BJ (cell line): Measurements from ENCODE around the gene NOD1. TPM values are rescaled to one million over a fixed set of nuclear protein-coding genes. Genes with fewer than 3 reads are reported as not detected.
"Not testable (repeated sequence)": the region's sequence is repeated elsewhere in the genome, so short reads cannot be mapped to it uniquely, and the experiment has no call there.

Experiments
- CTCF ChIA-PET: fragments of 350-600 bp; formaldehyde crosslinking; extraction: SDS; loops from one replicate; lab custom pipeline; 2021; ENCODE audit warnings: antibody characterized with exemption, inconsistent platforms; lab: Yijun Ruan, JAX
- POLR2A ChIA-PET: fragments of 300-600 bp; sonication (Branson Sonifier 250); formaldehyde crosslinking; extraction: SDS; loops from one replicate; lab custom pipeline; 2021; ENCODE audit warnings: antibody characterized with exemption; lab: Charles Lee
- DNase-seq: peaks from one replicate; pipeline ENCODE4 v3.0.0-alpha.2; 2011; ENCODE audit warnings: low read depth
- H3K27me3 ChIP-seq: 2 replicates; pipeline ENCODE4 v1.6.0; 2011; ENCODE audit warnings: low read length; ENCODE audit not compliant: control insufficient read depth, insufficient read depth
- H3K36me3 ChIP-seq: 2 replicates; pipeline ENCODE4 v1.5.1; 2011; ENCODE audit warnings: low read length; ENCODE audit not compliant: control insufficient read depth, insufficient read depth
- H3K4me3 ChIP-seq: 2 replicates; pipeline ENCODE4 v1.5.1; 2011; ENCODE audit warnings: low read depth, mild to moderate bottlenecking, control low read depth, low read length
- CTCF ChIP-seq: IDR thresholded peaks from 2 replicates; pipeline ENCODE4 v1.5.1; 2011; ENCODE audit warnings: low read depth, mild to moderate bottlenecking, control low read depth, inconsistent platforms, low read length, moderate library complexity; ENCODE audit not compliant: insufficient read depth
- polyA plus RNA-seq: library from polyadenylated mRNA; depleted of rRNA; stranded (reverse); fragments of >200 nt; gene quantifications from 2 replicates; pipeline ENCODE4 v1.2.3, GENCODE V29; 2011

Gene NOD1
- polyA plus RNA-seq, 1 experiment, result 3.3 TPM

- DNase-seq, result no peak
- Histone ChIP-seq H3K27me3 (no peaks in the 10 kb centered on the region), H3K36me3 (no peaks in the 10 kb centered on the region), H3K4me3 (no peak overlapping the region)
- POLR2A ChIA-PET, result no interaction called here
- no peak for TF ChIP-seq CTCF
- CTCF ChIA-PET, result interaction anchor here (0.9 to 1.2 kb wide), 2 partner anchors 21 to 114 kb away, joined by 3 read pairs; no protein-coding TSS in a partner anchor
These were observed 87.6 kb downstream of the NOD1 start for GRCh38 chr7:30390736-30391636.

DNA sequence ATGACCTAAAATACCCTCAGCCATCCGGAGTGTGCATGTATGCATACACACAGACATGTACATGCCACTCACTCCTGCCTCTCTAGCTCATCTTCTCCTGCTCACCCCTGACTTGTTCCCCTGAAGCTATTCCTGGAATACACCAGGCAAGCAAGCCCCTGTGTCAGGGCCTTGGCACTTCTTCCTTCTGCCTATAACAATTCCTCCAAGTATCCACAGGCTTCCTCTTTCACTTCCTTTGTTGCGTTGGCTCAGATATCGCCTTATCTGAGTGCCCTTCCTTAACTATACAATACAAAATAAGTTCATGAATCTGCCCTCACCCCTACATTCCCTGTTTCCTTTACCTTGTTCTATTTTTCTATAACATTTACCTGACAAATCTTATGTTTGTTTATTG is 88.8 kb downstream of the NOD1 start:
- CTCF ChIA-PET, result interaction anchor here (1.2 kb wide), 1 partner anchor 113 kb away, joined by 3 read pairs; no protein-coding TSS in a partner anchor
- no peak for DNase-seq
- no peak for TF ChIP-seq CTCF
- H3K4me3 ChIP-seq, result no peak overlapping the region
- H3K36me3 ChIP-seq, result no peaks in the 10 kb centered on the region
- H3K27me3 ChIP-seq, result no peaks in the 10 kb centered on the region
- POLR2A ChIA-PET, result no interaction called here

- TF ChIP-seq CTCF, result no peak
- H3K36me3 ChIP-seq, result no peaks in the 10 kb centered on the region
- H3K27me3 ChIP-seq, result no peaks in the 10 kb centered on the region
- H3K4me3 ChIP-seq, result no peak overlapping the region
- no peak for DNase-seq
- POLR2A ChIA-PET, result no interaction called here
- CTCF ChIA-PET, result no interaction called here
These were observed 96.0 kb downstream of the NOD1 start for GRCh38 chr7:30382607-30383006.

DNA sequence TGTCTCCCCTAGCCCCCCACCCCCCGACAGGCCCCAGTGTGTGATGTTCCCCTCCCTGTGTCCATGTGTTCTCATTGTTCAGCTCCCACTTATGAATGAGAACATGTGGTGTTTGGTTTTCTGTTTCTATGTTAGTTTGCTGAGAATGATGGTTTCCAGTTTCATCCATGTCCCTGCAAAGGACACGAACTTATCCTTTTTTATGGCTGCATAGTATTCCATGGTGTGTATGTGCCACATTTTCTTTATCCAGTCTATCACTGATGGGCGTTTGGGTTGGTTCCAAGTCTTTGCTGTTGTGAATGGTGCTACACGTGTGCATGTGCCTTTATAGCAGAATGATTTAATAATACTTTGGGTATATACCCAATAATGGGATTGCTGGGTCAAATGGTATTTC is 97.8 kb downstream of the NOD1 start:
- H3K36me3 ChIP-seq, CTCF ChIA-PET, POLR2A ChIA-PET, H3K27me3 ChIP-seq, DNase-seq, H3K4me3 ChIP-seq: not testable (repeated sequence)

- no peaks in the 10 kb centered on the region for H3K27me3 ChIP-seq
- TF ChIP-seq CTCF, result no peak
- no peaks in the 10 kb centered on the region for H3K36me3 ChIP-seq
- DNase-seq, result no peak
- ChIA-PET CTCF (no interaction called here), POLR2A (interaction anchor here (0.7 kb wide), 1 partner anchor 17 kb away, joined by 22 read pairs; no protein-coding TSS in a partner anchor)
- no peak overlapping the region for H3K4me3 ChIP-seq
These were observed 98.3 kb downstream of the NOD1 start for GRCh38 chr7:30380294-30380693.
